Smooth muscle cell (in vitro differentiated cells): Measurements from ENCODE around the gene C16orf95. TPM values are rescaled to one million over a fixed set of nuclear protein-coding genes. Genes with fewer than 3 reads are reported as not detected.
A peak's percentile ranks its signal among the peaks of the same experiment; 100 is the strongest.

Experiments used
- DNase-seq: peaks from one replicate; lab custom pipeline; 2025; ENCODE audit not compliant: unreplicated experiment; lab: John Stamatoyannopoulos, UW
- H2AFZ ChIP-seq: fragments of 200-600 bp; sonication (generic); 2 replicates; pipeline ENCODE4 v1.6.0; 2016; ENCODE audit warnings: antibody characterized with exemption, low read depth, mild to moderate bottlenecking
- H3F3A ChIP-seq: fragments of 200-600 bp; sonication (generic); 2 replicates; pipeline ENCODE4 v1.6.0; 2017; ENCODE audit warnings: antibody characterized with exemption, low read depth
- H3K27ac ChIP-seq: fragments of 200-600 bp; sonication (generic); 2 replicates; pipeline ENCODE4 v1.5.1; 2016; ENCODE audit warnings: low read depth, mild to moderate bottlenecking
- H3K27me3 ChIP-seq: fragments of 200-600 bp; sonication (generic); 2 replicates; pipeline ENCODE4 v1.6.1; 2016; ENCODE audit warnings: low read depth, mild to moderate bottlenecking
- H3K36me3 ChIP-seq: fragments of 200-600 bp; sonication (generic); 2 replicates; pipeline ENCODE4 v1.5.1; 2016; ENCODE audit warnings: low read depth
- H3K4me1 ChIP-seq: fragments of 200-600 bp; sonication (generic); 2 replicates; pipeline ENCODE4 v1.5.1; 2016; ENCODE audit warnings: low read depth
- H3K4me2 ChIP-seq: fragments of 200-600 bp; sonication (generic); 2 replicates; pipeline ENCODE4 v1.6.0; 2016; ENCODE audit warnings: mild to moderate bottlenecking
- H3K4me3 ChIP-seq: fragments of 200-600 bp; sonication (generic); 2 replicates; pipeline ENCODE4 v1.5.1; 2016; ENCODE audit warnings: mild to moderate bottlenecking
- H3K79me2 ChIP-seq: fragments of 200-600 bp; sonication (generic); 2 replicates; pipeline ENCODE4 v1.6.0; 2016; ENCODE audit warnings: low read depth, mild to moderate bottlenecking
- H3K9ac ChIP-seq: fragments of 200-600 bp; sonication (generic); 2 replicates; pipeline ENCODE4 v1.6.0; 2016; ENCODE audit warnings: low read depth
- H3K9me3 ChIP-seq: fragments of 200-600 bp; sonication (generic); replicated peaks from 2 replicates; pipeline ENCODE4 v1.5.1; 2016; ENCODE audit warnings: low read depth
- H4K20me1 ChIP-seq: fragments of 200-600 bp; sonication (generic); 2 replicates; pipeline ENCODE4 v1.6.0; 2016; ENCODE audit warnings: low read depth
- WGBS: methylation state at CpG from one replicate; pipeline ENCODE4 v1.1.7; 2016; ENCODE audit warnings: low lambda C conversion rate; 5-methylcytosine and 5-hydroxymethylcytosine counted together
- polyA plus RNA-seq: library from polyadenylated mRNA; unstranded; fragments of >200 nt; fragmentation: Nextera tagmentation; extraction: Ambion mirVana; gene quantifications from 2 replicates; pipeline ENCODE4 v1.2.1, GENCODE V29; 2016
- total RNA-seq: library from RNA; depleted of rRNA; stranded (reverse); fragments of >200 nt; gene quantifications from 2 replicates; pipeline ENCODE4 v1.2.3, GENCODE V29; 2014
- TF ChIP-seq, protein P1 (sequence below): fragments of 200-600 bp; sonication (generic); IDR thresholded peaks from 2 replicates; pipeline ENCODE4 v1.5.1; 2017; ENCODE audit warnings: borderline replicate concordance, mild to moderate bottlenecking, antibody characterized with exemption; ENCODE audit not compliant: insufficient read depth, poor library complexity, severe bottlenecking

The C16orf95 gene
- total and polyA plus RNA-seq, 2 experiments from 2014 or later: 7.7 to 8.0 TPM

DNA sequence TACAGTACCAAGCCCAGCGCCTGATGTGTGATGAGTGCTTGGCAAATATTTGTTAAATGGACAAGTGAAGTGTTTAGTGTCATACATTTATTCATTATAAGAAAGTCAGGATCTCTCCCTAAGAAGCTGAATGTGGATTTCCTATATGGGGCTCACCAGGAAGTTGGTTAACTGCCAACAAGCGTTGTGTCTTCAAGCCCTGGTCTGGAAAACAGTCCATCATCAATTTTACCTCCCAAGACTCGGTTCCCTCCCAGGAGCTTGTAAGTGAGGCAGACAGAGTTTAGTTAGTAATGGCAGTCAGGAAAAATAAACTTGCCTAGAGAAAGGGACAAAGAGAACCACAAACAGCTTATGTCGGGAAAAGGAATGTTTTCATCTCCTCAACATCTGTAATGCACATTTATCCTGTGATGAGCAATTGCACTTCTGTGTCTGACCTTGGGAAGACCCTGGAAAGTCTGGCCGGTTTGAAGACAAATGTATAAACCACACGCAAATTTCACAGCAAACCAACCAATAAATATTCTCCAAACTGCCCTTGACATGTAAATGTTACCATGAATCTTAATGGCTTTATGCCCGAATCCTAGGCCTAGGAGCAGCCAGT lies 28.3 kb downstream of the C16orf95 start:
- Histone ChIP-seq H3K4me1 (no peaks in the 10 kb centered on the region), H4K20me1 (no peaks in the 10 kb centered on the region), H2AFZ (no peak overlapping the region), H3K4me2 (no peak overlapping the region), H3K79me2 (no peaks in the 10 kb centered on the region), H3K4me3 (no peak overlapping the region), H3K27ac (peak overlapping the region; percentile 25), H3F3A (no peaks in the 10 kb centered on the region), H3K9ac (no peak overlapping the region), H3K36me3 (no peaks in the 10 kb centered on the region), H3K9me3 (peaks cover 5% of the 10 kb centered on the region), H3K27me3 (no peaks in the 10 kb centered on the region)
- TF ChIP-seq, protein P1, sequence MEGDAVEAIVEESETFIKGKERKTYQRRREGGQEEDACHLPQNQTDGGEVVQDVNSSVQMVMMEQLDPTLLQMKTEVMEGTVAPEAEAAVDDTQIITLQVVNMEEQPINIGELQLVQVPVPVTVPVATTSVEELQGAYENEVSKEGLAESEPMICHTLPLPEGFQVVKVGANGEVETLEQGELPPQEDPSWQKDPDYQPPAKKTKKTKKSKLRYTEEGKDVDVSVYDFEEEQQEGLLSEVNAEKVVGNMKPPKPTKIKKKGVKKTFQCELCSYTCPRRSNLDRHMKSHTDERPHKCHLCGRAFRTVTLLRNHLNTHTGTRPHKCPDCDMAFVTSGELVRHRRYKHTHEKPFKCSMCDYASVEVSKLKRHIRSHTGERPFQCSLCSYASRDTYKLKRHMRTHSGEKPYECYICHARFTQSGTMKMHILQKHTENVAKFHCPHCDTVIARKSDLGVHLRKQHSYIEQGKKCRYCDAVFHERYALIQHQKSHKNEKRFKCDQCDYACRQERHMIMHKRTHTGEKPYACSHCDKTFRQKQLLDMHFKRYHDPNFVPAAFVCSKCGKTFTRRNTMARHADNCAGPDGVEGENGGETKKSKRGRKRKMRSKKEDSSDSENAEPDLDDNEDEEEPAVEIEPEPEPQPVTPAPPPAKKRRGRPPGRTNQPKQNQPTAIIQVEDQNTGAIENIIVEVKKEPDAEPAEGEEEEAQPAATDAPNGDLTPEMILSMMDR: no peak
- DNase-seq: no peak
- 77% methylated on average over 7 of the region's 7 CpGs for WGBS

DNA sequence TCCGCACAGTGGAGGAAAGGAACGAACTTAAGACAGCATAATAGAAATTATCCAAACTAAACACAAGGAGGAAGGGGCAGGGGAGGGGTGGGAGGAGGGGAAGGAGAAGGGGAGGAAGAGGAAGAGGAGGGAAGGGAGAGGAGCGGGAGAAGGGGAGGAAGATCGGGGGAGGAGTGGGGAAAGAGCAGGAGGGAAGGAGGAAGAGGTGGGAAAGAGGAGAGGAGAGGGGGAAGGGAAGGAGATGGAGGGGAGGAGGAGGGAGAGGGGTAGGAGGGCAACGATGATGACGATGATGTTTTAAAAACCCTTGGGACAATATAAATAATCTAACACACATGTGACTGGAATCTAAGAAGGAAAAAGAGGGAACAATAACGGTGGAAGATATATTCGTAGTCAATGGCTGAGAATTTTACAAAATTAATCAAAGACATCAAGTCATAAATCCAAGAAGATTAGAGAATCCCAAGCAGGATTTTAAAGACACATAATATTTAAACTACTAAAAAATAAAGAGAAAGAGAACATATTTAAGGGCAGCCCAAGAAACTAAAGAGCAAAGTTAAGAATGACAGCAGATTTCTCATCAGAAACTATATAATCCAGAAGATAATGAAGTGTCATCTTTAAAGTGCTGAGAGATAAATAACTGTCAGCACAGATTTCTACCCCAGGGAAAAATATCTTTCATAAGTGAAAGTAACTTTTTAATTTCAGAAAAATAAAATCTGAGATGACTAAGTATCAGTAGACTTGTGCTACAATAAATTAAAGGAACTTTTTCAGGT lies 30.2 kb downstream of the C16orf95 start:
- H3K9ac ChIP-seq: no peak overlapping the region

DNA sequence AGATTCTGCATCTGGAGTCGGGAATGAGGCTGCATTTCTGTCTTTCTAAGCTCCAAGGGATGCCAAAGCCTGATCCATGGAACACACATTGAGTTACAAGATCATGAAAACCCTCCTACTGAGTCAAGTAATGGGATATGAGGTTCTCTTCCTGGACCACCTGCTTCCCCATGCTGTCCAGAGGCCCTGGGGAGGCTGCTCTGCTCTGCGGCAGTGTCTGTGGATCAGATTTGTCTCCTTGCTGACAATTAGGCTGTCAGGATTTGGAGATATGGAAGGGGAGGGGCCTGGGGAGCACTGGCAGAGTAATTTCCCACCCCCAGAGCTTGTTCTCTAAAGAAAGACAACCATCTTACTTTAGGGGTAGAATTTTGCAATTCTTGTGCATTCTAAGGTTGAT lies 33.0 kb downstream of the C16orf95 start:
- Histone ChIP-seq H4K20me1 (no peaks in the 10 kb centered on the region), H3F3A (no peaks in the 10 kb centered on the region), H3K27ac (no peak overlapping the region), H3K4me1 (no peaks in the 10 kb centered on the region), H3K9ac (no peak overlapping the region), H3K79me2 (no peaks in the 10 kb centered on the region), H3K4me3 (no peak overlapping the region), H3K4me2 (no peak overlapping the region), H2AFZ (no peak overlapping the region), H3K27me3 (no peaks in the 10 kb centered on the region), H3K9me3 (peaks cover 5% of the 10 kb centered on the region), H3K36me3 (no peaks in the 10 kb centered on the region)
- TF ChIP-seq, protein P1: no peak
- DNase-seq: no peak
- WGBS: 78% methylated on average over 2 of the region's 2 CpGs

More for the DNA sequence above, 30.2 kb downstream of the C16orf95 start:
- Histone ChIP-seq H3K27me3 (no peaks in the 10 kb centered on the region), H3K79me2 (no peaks in the 10 kb centered on the region), H3F3A (no peaks in the 10 kb centered on the region), H2AFZ (no peak overlapping the region), H3K4me2 (no peak overlapping the region), H3K4me3 (no peak overlapping the region), H3K27ac (no peak overlapping the region), H3K9me3 (peaks cover 5% of the 10 kb centered on the region), H3K36me3 (no peaks in the 10 kb centered on the region), H4K20me1 (no peaks in the 10 kb centered on the region), H3K4me1 (no peaks in the 10 kb centered on the region)
- TF ChIP-seq, protein P1: no peak
- no peak for DNase-seq
- WGBS: 62% methylated on average over 4 of the region's 8 CpGs
